Activated gamma-delta T cell treated with anti-CD3 and anti-CD28 coated beads, Interleukin-2, amount 50 U/mL, for 16 hours (primary cell): ENCODE results near the gene POP5.

Source experiments
- DNase-seq: peaks from one replicate; pipeline ENCODE4 v3.0.0-alpha.2; 2020; ENCODE audit warnings: low read depth

Gene POP5

DNA sequence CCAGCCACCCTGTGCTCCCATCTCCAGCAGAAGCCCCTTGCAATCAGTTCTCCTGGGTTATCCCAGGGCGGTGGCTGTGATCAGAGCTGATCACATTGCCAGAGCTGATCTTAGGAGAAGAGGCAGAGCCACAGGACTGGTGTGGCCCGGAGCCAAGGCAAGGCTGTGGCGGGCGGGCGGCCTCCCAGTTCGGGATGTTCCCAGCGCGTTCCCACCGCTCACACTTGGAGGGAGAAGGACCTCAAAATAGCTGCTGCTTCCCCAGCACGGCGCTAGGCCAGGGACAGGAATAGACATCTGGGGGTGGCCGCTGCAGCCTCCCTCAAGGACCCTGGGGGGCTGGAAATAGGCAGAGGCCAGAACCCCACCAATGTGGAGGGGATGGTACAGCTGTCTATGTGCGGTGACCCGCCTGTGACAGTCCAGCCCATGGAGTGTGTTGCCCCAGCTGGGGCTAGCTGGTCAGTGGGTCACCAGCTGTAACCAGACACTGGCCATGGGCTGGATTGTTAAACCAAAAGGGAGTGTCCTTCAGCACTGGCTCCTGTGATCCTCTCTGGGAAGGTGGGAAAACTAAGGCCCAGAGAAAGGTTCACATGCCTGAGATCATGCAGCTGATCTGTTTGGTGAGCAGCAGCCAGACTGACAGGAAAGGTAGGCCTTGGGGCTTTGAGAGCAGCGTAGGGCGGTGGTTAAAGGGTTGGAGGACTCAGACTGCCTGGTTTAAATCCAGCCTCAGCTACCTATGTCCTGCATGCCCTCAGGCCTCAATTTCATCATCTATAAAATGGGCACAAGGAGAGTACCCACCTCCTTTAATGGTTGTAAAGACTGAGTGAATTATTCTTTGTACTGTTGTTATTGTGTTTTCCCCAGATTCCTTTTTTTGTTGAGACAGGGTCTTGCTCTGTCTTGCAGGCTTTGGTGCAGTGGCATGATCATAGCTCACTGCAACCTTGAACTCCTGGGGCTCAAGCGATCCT, 8.0 kb upstream of the POP5 start:
- DNase-seq, result no peak

DNA sequence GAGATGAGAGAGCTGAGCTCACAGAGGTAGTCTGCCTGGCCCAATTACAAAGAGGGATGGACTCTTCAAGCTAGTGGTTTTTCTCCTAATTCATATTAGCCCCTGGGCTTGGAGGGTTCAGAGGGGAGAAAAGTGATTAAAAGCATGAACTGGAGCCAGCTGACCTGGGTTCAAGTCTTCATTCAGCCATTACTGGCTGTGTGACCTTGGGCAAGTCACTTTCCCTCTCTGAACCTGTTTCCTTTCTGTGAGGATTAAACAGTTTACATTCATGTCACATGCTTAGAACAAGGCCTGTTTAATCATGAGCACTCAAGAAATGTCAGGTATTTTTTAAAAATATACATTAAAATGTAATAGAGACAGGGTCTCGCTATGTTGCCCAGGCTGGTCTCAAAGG, 7.2 kb upstream of the POP5 start:
- no peak for DNase-seq

DNA sequence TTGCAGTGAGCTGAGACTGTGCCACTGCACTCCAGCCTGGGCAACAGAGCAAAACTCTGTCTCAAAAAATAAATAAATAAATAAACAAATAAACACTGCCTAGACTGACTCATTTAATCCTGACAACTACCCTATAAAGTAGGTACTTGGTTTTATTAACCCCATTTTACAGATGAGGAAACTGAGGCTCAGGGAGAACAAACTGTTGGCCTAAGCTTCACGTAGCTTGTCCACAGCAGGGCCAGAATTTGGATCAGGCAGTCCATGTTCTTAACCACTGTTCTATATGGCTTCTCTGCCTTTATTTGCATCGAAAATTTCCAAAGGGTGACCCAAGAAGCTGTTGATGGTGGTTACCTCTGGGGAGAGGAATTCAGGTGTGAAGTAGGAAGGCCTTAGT, 5.7 kb upstream of the POP5 start:
- DNase-seq, result no peak

DNA sequence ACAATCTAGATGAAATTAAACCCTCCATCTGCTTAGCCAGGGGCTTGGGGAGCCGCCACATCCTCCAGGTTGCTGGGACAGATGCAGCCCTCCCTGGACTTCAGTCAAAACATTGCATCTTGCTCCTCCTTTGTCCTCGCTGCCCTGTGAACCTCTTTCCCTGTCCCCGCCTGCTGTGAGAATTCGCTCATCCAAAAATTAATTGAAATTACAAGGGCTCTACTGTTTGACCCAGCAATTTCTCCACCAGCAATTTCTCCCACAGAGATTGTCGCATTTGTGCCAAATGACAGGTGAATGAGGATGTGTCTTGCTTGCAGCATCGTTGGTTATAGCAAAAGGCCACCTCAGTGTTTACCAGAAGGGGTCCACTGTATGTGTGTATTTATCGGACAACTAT, 5.0 kb upstream of the POP5 start:
- no peak for DNase-seq

GRCh38 chr12:120584343-120585149, 3.3 kb upstream of the POP5 start:
- DNase-seq, result peak; percentile 11

DNA sequence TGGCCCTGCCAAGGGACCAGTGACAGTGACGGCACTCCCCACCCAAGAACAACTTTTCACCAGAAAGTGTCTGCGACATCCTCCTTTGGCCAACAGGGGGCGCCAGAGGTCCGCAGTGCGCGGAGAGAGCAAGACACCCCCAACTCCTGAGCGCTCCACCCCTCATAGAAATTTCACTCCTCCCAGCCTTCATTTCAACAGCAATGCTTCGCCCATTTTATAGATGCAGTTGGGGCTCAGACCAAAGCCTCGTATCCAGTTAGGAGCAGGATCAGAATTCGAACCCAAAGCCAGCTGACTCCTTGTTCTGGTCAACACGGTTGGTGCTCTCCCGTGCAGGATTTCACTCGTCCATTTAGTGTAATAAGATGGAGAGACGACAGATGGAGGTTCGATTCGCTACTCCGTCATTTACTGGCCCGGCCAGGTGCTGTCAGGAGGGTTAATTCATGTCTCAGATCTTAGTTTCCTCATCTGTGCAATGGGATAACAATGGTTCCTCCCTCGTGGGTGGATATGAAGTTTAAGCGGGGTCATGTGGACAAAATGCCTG, 2.4 kb upstream of the POP5 start:
- DNase-seq, result peak; percentile 75

DNA sequence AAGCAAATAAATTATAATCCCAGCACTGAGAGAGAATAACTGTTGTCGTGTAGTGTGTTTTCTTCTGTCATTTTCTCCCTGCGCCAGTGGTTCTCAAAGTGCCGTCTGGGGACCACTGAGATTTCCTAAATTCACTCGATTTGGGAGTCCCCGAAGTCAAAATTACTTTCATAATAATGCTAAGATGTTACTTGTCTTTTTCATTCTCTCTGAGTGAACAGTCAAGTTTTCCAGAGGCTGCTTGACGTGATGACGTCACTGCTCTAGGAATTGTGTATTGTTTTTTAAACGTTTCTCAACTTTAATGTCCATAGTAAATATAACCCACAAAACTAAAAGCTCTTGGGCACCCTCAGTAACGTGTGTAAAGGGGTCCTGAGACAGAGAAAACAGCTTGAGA, 796 bp upstream of the POP5 start:
- no peak for DNase-seq

DNA sequence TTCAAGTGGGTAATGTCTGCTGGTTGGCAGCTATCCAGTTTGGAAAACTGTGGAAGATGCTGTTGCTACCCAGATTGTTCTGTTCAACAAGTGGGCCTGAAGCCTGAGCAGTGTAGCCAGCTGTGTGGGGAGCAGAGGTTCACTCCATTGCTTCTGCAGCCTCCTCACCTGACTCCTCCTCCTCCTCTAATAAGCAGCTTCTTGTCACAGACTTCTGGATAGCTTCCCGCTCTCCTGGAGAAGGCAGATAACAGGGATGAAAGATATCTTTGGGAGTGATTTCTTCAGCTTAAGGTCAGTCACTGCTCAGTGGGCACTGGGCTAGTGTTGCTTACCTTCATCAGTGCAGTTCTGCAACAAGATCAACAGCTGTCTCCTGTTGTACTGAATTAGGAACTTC, 2.0 kb downstream of the POP5 start:
- no peak for DNase-seq

GRCh38 chr12:120574106-120574505, 7.1 kb downstream of the POP5 start:
- no peak for DNase-seq

GRCh38 chr12:120573560-120573959, 7.6 kb downstream of the POP5 start:
- no peak for DNase-seq

- no peak for DNase-seq
These were observed 9.9 kb downstream of the POP5 start for GRCh38 chr12:120571299-120571698.

GRCh38 chr12:120563495-120563894, 17.7 kb downstream of the POP5 start:
- no peak for DNase-seq

DNA sequence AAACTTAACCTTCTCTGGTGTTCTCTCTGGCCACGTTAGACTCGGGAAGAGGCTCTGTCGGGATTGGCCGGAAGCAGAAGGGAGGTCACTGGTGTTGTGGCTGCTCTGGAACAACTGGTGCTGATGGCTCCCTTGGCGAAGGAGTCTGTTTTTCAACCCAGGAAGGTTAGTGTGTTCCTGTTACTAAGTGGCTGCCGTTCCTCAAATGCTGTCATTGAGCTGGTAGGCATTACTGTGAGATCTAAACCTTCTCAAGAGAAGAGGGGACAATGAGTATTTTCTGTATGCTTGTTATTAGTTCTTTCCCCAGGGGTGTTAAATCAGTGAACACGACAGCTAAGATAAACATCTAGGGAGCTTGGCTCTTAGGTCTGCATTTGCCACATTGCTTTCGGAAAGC, 18.3 kb downstream of the POP5 start:
- DNase-seq, result no peak

DNA sequence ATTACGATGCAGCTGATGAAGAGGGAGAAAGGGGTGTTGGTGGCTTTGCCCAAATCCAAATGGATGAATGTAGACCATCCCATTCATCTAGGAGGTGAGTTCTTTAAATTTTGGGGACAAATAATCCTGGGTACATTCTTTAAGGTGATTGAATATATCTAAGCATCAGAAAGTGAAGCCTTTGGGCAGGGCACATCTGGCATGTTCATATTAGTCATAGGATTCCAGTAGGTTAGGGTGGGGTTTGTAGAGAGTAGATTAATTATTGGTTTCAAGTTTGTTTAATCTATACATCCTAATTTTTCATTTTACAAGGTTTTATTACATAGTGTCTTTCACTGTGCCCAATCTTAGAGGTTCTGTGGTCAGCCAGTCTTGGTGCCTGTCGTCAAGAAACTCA, 23.6 kb downstream of the POP5 start:
- DNase-seq, result no peak

- DNase-seq, result no peak
These were observed 26.5 kb downstream of the POP5 start for GRCh38 chr12:120554678-120555077.

GRCh38 chr12:120546050-120546386, 35.2 kb downstream of the POP5 start:
- no peak for DNase-seq

DNA sequence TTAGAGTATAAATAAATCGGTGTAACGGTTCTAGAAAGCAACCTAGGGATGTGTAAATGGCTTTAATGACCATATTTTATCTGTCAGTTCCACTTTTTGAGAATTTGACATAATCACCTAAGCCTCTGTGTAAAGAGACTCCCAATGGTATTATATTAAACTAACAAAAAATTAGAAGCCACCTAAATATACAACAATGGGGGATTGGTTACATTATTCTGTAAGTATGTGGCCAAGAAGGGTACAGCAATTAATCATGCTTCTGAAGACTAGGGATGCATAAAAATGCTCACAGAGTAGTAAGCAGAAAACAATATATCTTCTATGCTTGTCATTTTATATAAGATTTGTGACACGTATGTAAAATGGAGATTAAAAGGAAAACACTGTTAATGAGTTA, 36.5 kb downstream of the POP5 start:
- DNase-seq, result no peak

- DNase-seq, result no peak
These were observed 39.0 kb downstream of the POP5 start for GRCh38 chr12:120542166-120542565.

- DNase-seq, result no peak
These were observed 40.8 kb downstream of the POP5 start for GRCh38 chr12:120540445-120540844.

GRCh38 chr12:120539303-120539702, 41.9 kb downstream of the POP5 start:
- no peak for DNase-seq

GRCh38 chr12:120538281-120539156, 42.7 kb downstream of the POP5 start:
- no peak for DNase-seq

DNA sequence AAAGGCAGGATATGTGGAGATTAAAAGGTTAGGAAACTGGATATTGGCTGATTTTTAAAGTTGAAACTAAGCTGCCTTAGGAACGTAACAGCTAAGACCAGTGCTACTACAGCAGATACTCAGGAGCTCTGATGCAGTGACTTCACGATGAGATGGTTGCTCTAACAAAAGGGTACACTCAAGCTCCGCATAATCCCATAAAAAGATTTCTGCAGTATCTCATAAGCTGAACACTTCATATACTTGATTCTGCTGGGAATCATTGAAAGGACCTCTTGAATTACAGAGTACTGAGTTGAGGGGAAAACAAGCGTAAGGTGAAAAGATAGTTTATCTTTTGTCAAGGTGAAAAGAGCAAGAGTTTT, 43.4 kb downstream of the POP5 start:
- DNase-seq, result no peak
